Measurements from ENCODE around the gene RGS8. TPM values are rescaled to one million over a fixed set of nuclear protein-coding genes. Genes with fewer than 3 reads are reported as not detected.
A peak's percentile ranks its signal among the peaks of the same experiment; 100 is the strongest.

Gene RGS8
- polyA plus RNA-seq, 1 donor from 2014 or later, result 8.3 TPM

DNA sequence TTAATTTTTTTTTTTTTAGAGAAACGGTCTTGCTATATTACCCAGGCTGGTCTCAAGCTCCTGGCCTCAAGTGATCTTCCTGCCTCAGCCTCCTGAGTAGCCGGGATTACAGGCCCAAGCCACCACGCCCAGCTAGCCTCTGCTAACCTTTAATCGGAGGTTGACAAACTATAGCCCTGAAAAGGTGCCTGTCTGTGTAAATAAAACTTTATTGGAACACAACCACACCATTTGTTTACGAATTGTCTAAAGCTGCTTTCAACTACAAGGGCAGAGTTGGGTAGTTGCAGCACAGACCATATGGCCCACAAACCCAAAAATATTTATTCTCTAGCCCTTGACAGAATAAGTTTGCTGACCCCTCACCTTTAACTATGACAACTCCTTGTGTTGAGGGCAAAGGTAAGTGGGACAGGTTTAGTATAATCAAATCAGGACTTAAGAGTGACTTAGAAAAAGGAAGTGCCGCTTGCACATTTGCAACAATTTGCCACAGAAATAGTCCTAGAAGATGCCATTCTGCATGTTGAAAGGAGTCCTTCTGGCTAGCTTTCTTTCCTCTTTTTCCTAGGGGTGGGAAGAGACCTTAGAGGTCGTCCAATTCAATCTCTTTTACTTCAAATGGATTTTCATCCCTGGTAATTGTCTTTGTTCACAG is 16.4 kb downstream of the RGS8 start:
- no peak overlapping the region for H2AFZ ChIP-seq (ENCODE audit: low read depth, low read length)
- no peaks in the 10 kb centered on the region for H4K20me1 ChIP-seq (ENCODE audit: insufficient read depth)
- H3K9me3 ChIP-seq (ENCODE audit: low read length), result no peaks in the 10 kb centered on the region
- no peak for TF ChIP-seq SMC3 (conservative IDR thresholded peaks at IDR 0.05; ENCODE audit: poor library complexity)
- TF ChIP-seq EP300 (conservative IDR thresholded peaks at IDR 0.05; ENCODE audit: poor library complexity, severe bottlenecking), result no peak
- no peaks in the 10 kb centered on the region for H3K9me2 ChIP-seq (ENCODE audit: insufficient read depth, low read length)
- H3K27me3 ChIP-seq (ENCODE audit: insufficient read depth, low read depth, low read length), result no peaks in the 10 kb centered on the region
- H3K4me3 ChIP-seq (ENCODE audit: low read length), result no peak overlapping the region
- no peak overlapping the region for H3K27ac ChIP-seq (ENCODE audit: low read length)
- no peak overlapping the region for H3K9ac ChIP-seq (ENCODE audit: low read length)
- no peak overlapping the region for H3K4me2 ChIP-seq (ENCODE audit: low read length)
- H3K36me3 ChIP-seq (ENCODE audit: insufficient read depth, low read length), result no peaks in the 10 kb centered on the region
- no peaks in the 10 kb centered on the region for H3K79me2 ChIP-seq (replicated peaks; ENCODE audit: insufficient read depth, low read length)
- no peaks in the 10 kb centered on the region for H3F3A ChIP-seq (ENCODE audit: insufficient read depth, low read length, poor library complexity, severe bottlenecking)

- no peak overlapping the region for H3K9ac ChIP-seq (ENCODE audit: low read length)
- no peaks in the 10 kb centered on the region for H3K79me2 ChIP-seq (replicated peaks; ENCODE audit: insufficient read depth, low read length)
- H3K27ac ChIP-seq (ENCODE audit: low read length), result no peak overlapping the region
- H3K9me2 ChIP-seq (ENCODE audit: insufficient read depth, low read length), result no peaks in the 10 kb centered on the region
- H3K4me2 ChIP-seq (ENCODE audit: low read length), result no peak overlapping the region
- H3F3A ChIP-seq (ENCODE audit: insufficient read depth, low read length, poor library complexity, severe bottlenecking), result no peaks in the 10 kb centered on the region
- H3K27me3 ChIP-seq (ENCODE audit: insufficient read depth, low read depth, low read length), result no peaks in the 10 kb centered on the region
- no peak overlapping the region for H2AFZ ChIP-seq (ENCODE audit: low read depth, low read length)
- H4K20me1 ChIP-seq (ENCODE audit: insufficient read depth), result no peaks in the 10 kb centered on the region
- H3K36me3 ChIP-seq (ENCODE audit: insufficient read depth, low read length), result no peaks in the 10 kb centered on the region
- H3K9me3 ChIP-seq (ENCODE audit: low read length), result no peaks in the 10 kb centered on the region
- H3K4me3 ChIP-seq (ENCODE audit: low read length), result peak overlapping the region; percentile 28
- TF ChIP-seq EZH2 (IDR thresholded peaks at IDR 0.05; ENCODE audit: borderline replicate concordance, insufficient read depth, low read length, poor library complexity, severe bottlenecking), result no peak
- peak; percentile 17 for TF ChIP-seq POLR2AphosphoS5 (IDR thresholded peaks at IDR 0.05)
Measured at GRCh38 chr1:182666706-182667105, 17.7 kb downstream of the RGS8 start.

GRCh38 chr1:182664296-182664695 is 20.1 kb downstream of the RGS8 start:
- Histone ChIP-seq H3K9me2 (ENCODE audit: insufficient read depth, low read length) (no peaks in the 10 kb centered on the region), H2AFZ (ENCODE audit: low read depth, low read length) (no peak overlapping the region), H3F3A (ENCODE audit: insufficient read depth, low read length, poor library complexity, severe bottlenecking) (no peaks in the 10 kb centered on the region), H4K20me1 (ENCODE audit: insufficient read depth) (no peaks in the 10 kb centered on the region), H3K4me2 (ENCODE audit: low read length) (no peak overlapping the region), H3K27me3 (ENCODE audit: insufficient read depth, low read depth, low read length) (no peaks in the 10 kb centered on the region), H3K9me3 (ENCODE audit: low read length) (no peaks in the 10 kb centered on the region), H3K4me3 (ENCODE audit: low read length) (no peak overlapping the region), H3K27ac (ENCODE audit: low read length) (no peak overlapping the region), H3K36me3 (ENCODE audit: insufficient read depth, low read length) (no peaks in the 10 kb centered on the region), H3K9ac (ENCODE audit: low read length) (no peak overlapping the region), H3K79me2 (replicated peaks; ENCODE audit: insufficient read depth, low read length) (no peaks in the 10 kb centered on the region)
- TF ChIP-seq MXI1 (conservative IDR thresholded peaks at IDR 0.05; ENCODE audit: poor library complexity, severe bottlenecking) (no peak), EZH2 (IDR thresholded peaks at IDR 0.05; ENCODE audit: borderline replicate concordance, insufficient read depth, low read length, poor library complexity, severe bottlenecking) (no peak), EP300 (conservative IDR thresholded peaks at IDR 0.05; ENCODE audit: poor library complexity, severe bottlenecking) (no peak), SMC3 (conservative IDR thresholded peaks at IDR 0.05; ENCODE audit: poor library complexity) (no peak), RAD21 (conservative IDR thresholded peaks at IDR 0.05) (no peak), TAF1 (IDR thresholded peaks at IDR 0.05; ENCODE audit: low read depth) (no peak), POLR2AphosphoS5 (IDR thresholded peaks at IDR 0.05) (no peak)
- TF ChIP-seq, protein P1, sequence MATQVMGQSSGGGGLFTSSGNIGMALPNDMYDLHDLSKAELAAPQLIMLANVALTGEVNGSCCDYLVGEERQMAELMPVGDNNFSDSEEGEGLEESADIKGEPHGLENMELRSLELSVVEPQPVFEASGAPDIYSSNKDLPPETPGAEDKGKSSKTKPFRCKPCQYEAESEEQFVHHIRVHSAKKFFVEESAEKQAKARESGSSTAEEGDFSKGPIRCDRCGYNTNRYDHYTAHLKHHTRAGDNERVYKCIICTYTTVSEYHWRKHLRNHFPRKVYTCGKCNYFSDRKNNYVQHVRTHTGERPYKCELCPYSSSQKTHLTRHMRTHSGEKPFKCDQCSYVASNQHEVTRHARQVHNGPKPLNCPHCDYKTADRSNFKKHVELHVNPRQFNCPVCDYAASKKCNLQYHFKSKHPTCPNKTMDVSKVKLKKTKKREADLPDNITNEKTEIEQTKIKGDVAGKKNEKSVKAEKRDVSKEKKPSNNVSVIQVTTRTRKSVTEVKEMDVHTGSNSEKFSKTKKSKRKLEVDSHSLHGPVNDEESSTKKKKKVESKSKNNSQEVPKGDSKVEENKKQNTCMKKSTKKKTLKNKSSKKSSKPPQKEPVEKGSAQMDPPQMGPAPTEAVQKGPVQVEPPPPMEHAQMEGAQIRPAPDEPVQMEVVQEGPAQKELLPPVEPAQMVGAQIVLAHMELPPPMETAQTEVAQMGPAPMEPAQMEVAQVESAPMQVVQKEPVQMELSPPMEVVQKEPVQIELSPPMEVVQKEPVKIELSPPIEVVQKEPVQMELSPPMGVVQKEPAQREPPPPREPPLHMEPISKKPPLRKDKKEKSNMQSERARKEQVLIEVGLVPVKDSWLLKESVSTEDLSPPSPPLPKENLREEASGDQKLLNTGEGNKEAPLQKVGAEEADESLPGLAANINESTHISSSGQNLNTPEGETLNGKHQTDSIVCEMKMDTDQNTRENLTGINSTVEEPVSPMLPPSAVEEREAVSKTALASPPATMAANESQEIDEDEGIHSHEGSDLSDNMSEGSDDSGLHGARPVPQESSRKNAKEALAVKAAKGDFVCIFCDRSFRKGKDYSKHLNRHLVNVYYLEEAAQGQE (IDR thresholded peaks at IDR 0.05; ENCODE audit: borderline replicate concordance), result no peak
- TF ChIP-seq, protein P2, sequence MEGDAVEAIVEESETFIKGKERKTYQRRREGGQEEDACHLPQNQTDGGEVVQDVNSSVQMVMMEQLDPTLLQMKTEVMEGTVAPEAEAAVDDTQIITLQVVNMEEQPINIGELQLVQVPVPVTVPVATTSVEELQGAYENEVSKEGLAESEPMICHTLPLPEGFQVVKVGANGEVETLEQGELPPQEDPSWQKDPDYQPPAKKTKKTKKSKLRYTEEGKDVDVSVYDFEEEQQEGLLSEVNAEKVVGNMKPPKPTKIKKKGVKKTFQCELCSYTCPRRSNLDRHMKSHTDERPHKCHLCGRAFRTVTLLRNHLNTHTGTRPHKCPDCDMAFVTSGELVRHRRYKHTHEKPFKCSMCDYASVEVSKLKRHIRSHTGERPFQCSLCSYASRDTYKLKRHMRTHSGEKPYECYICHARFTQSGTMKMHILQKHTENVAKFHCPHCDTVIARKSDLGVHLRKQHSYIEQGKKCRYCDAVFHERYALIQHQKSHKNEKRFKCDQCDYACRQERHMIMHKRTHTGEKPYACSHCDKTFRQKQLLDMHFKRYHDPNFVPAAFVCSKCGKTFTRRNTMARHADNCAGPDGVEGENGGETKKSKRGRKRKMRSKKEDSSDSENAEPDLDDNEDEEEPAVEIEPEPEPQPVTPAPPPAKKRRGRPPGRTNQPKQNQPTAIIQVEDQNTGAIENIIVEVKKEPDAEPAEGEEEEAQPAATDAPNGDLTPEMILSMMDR (IDR thresholded peaks at IDR 0.05; ENCODE audit: poor library complexity, severe bottlenecking), result no peak
